ENCODE data around the gene WWC1. TPM values are rescaled to one million over a fixed set of nuclear protein-coding genes. Genes with fewer than 3 reads are reported as not detected.

Gene WWC1
- total and polyA plus RNA-seq, 10 of the 15 experiments (the other 5 are each of a cell fraction or from before 2014, with no cell fraction given), result 0.50 to 7.8 (median 2.5) TPM

DNA sequence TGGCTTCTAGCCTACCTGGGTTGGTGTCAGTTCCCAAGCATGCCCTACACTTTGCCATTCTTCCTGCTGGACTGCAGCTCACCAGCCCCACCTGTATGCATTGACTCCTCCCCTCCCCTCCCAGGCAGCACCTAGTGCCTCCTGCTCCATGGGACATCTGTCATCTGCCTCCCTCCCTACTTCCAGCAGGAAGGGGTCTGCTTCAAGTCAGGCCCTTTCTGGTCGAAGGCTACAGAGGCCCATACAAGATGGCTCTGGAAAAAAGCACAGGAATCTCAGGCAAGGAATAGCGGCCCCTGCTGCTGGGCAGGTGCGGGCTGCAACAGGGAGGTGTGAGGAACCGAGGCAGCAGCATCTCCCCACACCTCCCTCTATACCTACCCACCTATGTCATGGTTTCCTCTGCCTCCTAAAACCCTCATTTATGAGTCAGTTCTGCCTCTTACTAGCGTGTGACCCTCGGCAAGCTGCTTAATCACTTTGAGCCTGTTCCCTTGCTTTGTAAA, 19.7 kb downstream of the WWC1 start (continued):
- no peak for TF ChIP-seq ZBTB11 (CRISPR knock-in tag; IDR thresholded peaks at IDR 0.05)

- Histone ChIP-seq H4K20me1 (ENCODE audit: control insufficient read depth, insufficient read depth) (no peaks in the 10 kb centered on the region), H3K9ac (ENCODE audit: control insufficient read depth, insufficient read depth, low read length) (no peak overlapping the region), H3K4me3 (no peak overlapping the region), H3K27ac (ENCODE audit: control insufficient read depth, insufficient read depth) (no peak overlapping the region), H3K9me3 (replicated peaks; ENCODE audit: control insufficient read depth, insufficient read depth, low read length) (no peaks in the 10 kb centered on the region), H3K4me2 (ENCODE audit: control insufficient read depth, insufficient read depth) (no peak overlapping the region), H3K27me3 (replicated peaks in 1 of 2; ENCODE audit: control insufficient read depth in 2 of 2, insufficient read depth in 2 of 2, low read length in 1 of 2) (no peaks in the 10 kb centered on the region), H2AFZ (ENCODE audit: control insufficient read depth, low read depth, low read length) (no peak overlapping the region), H3K79me2 (ENCODE audit: control insufficient read depth, insufficient read depth, low read length) (no peaks in the 10 kb centered on the region), H3K4me1 (ENCODE audit: control insufficient read depth, insufficient read depth, low read length) (peaks cover 13% of the 10 kb centered on the region), H3K36me3 (ENCODE audit: control insufficient read depth in 2 of 2, insufficient read depth in 2 of 2, low read length in 1 of 2) (no peaks in the 10 kb centered on the region)
- ATAC-seq, result no peak
- ChIA-PET RAD21 (ENCODE audit: unreplicated experiment) (no interaction called here), SMC1A (ENCODE audit: uncharacterized antibody, unreplicated experiment) (interaction anchor here (0.7 to 1.0 kb wide), 2 partner anchors 10 to 93 kb away, joined by 3 to 4 read pairs; no protein-coding TSS in a partner anchor), CTCF (interaction anchor here (0.6 kb wide), 1 partner anchor 110 kb away, joined by 3 read pairs; no protein-coding TSS in a partner anchor), POLR2A (interaction anchor here (0.7 kb wide), 1 partner anchor 271 kb away, joined by 3 read pairs; no protein-coding TSS in a partner anchor)
- in situ Hi-C loops (cut with MboI), result no loop called here
- BruUV-seq (replicated peaks), result no TSS peak
- no peak for FAIRE-seq
- WGBS (ENCODE audit: insufficient coverage, insufficient replicate concordance, low lambda C conversion rate, missing lambda C conversion rate), result 69% methylated on average over 11 of the region's 11 CpGs
- no peak for DNase-seq (ENCODE audit: low read depth, low spot score)
- intact Hi-C loops (cut with micrococcal nuclease; ENCODE audit: unreplicated experiment), result no loop called here
- TF ChIP-seq PAX8 (IDR thresholded peaks at IDR 0.05) (no peak), SPI1 (IDR thresholded peaks at IDR 0.05; ENCODE audit: borderline replicate concordance, insufficient read depth, low read depth, low read length) (no peak), ATF2 (IDR thresholded peaks at IDR 0.05; ENCODE audit: low read length) (no peak), PAX5 (IDR thresholded peaks at IDR 0.05; ENCODE audit: borderline replicate concordance, low read depth, low read length) (no peak), MEF2B (IDR thresholded peaks at IDR 0.05; ENCODE audit: partially characterized antibody, poor library complexity, severe bottlenecking) (no peak), ZBTB11 (CRISPR knock-in tag; IDR thresholded peaks at IDR 0.05) (no peak), KAT2A (conservative IDR thresholded peaks at IDR 0.05; ENCODE audit: control insufficient read depth, low read depth, low read length) (no peak), SMC3 (IDR thresholded peaks at IDR 0.05; ENCODE audit: borderline replicate concordance, low read length) (no peak)
- TF ChIP-seq, protein P1, sequence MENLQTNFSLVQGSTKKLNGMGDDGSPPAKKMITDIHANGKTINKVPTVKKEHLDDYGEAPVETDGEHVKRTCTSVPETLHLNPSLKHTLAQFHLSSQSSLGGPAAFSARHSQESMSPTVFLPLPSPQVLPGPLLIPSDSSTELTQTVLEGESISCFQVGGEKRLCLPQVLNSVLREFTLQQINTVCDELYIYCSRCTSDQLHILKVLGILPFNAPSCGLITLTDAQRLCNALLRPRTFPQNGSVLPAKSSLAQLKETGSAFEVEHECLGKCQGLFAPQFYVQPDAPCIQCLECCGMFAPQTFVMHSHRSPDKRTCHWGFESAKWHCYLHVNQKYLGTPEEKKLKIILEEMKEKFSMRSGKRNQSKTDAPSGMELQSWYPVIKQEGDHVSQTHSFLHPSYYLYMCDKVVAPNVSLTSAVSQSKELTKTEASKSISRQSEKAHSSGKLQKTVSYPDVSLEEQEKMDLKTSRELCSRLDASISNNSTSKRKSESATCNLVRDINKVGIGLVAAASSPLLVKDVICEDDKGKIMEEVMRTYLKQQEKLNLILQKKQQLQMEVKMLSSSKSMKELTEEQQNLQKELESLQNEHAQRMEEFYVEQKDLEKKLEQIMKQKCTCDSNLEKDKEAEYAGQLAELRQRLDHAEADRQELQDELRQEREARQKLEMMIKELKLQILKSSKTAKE (IDR thresholded peaks at IDR 0.05; ENCODE audit: low read depth, poor library complexity, severe bottlenecking), result no peak
Observed at GRCh38 chr5:168312606-168313295, 21.3 kb downstream of the WWC1 start.
